K562 (cell line): ENCODE data around the gene RGS7. TPM values are rescaled to one million over a fixed set of nuclear protein-coding genes. Genes with fewer than 3 reads are reported as not detected.
"Not testable (repeated sequence)": the region's sequence is repeated elsewhere in the genome, so short reads cannot be mapped to it uniquely, and the experiment has no call there.

ENCODE experiments used
- ATAC-seq: fragments of 200-7000 bp; cut with Tn5 transposase; 3 replicates; pipeline ENCODE4 v1.9.1; 2020; ENCODE audit warnings: moderate library complexity
- BruUV-seq: library from RNA; stranded (reverse); fragments of 400-500 nt; replicated peaks from 2 replicates; lab custom pipeline; 2021; lab: Mats Ljungman, UMichigan
- CTCF ChIA-PET: fragments of 300-600 bp; formaldehyde crosslinking; extraction: SDS; loops from one replicate; lab custom pipeline; 2021; ENCODE audit warnings: low intra/inter-chr PET ratio; lab: Yijun Ruan, JAX
- POLR2A ChIA-PET: fragments of 300-600, 350-650 bp; sonication (Branson Sonifier 250); formaldehyde crosslinking; extraction: SDS; loops from one replicate; lab custom pipeline; 2021; ENCODE audit warnings: antibody characterized with exemption, inconsistent platforms; lab: Yijun Ruan, JAX
- DNase-seq, 4 experiments: peaks; one replicate each; pipeline versions ENCODE4 v3.0.0 to v3.0.0-alpha.2; 2011 to 2018; ENCODE audit warnings: low spot score in 3 of 4, mixed read lengths in 3 of 4; ENCODE audit errors: extremely low read depth in 1 of 4
- FAIRE-seq: peaks from 2 replicates; lab custom pipeline; 2011; peaks lifted over from hg19 to GRCh38; lab: Jason Lieb, UNC
- H2AFZ ChIP-seq: 2 replicates; pipeline ENCODE4 v1.6.0; 2011; ENCODE audit warnings: low read depth, low read length, control low read depth, inconsistent platforms
- H3K27ac ChIP-seq: fragments of 200-600 bp; 3 replicates; pipeline ENCODE4 v1.8.0; 2011; ENCODE audit warnings: low read depth, mild to moderate bottlenecking, control low read depth, inconsistent platforms, low read length, moderate library complexity, mixed read lengths; ENCODE audit errors: extremely low read depth
- H3K27me3 ChIP-seq, 2 experiments: fragments of 300-600 bp in 1 of 2; 2 replicates in 1 of 2; 3 replicates in 1 of 2; pipeline versions ENCODE4 v1.6.0 to v1.8.0; 2011; ENCODE audit warnings: inconsistent platforms in 2 of 2, low read length in 2 of 2, mild to moderate bottlenecking in 1 of 2, mixed read lengths in 1 of 2, moderate library complexity in 1 of 2; ENCODE audit not compliant: control insufficient read depth in 2 of 2, insufficient read depth in 2 of 2
- H3K36me3 ChIP-seq: fragments of 300-600 bp; 3 replicates; pipeline ENCODE4 v1.8.0; 2011; ENCODE audit warnings: mild to moderate bottlenecking, low read length, inconsistent platforms; ENCODE audit not compliant: control insufficient read depth, insufficient read depth
- H3K4me1 ChIP-seq, 2 experiments: fragments of 200-600 bp in 1 of 2; replicated peaks in 1 of 2; 2 replicates in 1 of 2; 3 replicates in 1 of 2; pipeline versions ENCODE4 v1.5.1 to v1.8.0; 2011; ENCODE audit warnings: inconsistent platforms in 2 of 2, low read length in 2 of 2, mild to moderate bottlenecking in 1 of 2, mixed read lengths in 1 of 2, moderate library complexity in 1 of 2; ENCODE audit not compliant: control insufficient read depth in 2 of 2, insufficient read depth in 2 of 2
- H3K4me2 ChIP-seq: 2 replicates; pipeline ENCODE4 v1.6.1; 2011; ENCODE audit warnings: low read length, control low read depth, inconsistent platforms, mixed read lengths; ENCODE audit not compliant: insufficient read depth
- H3K4me3 ChIP-seq: fragments of 200-600 bp; sonication (generic), shearing (Covaris generic); 2 replicates; pipeline ENCODE4 v1.5.1; 2016; ENCODE audit warnings: control low read depth, inconsistent platforms
- H3K79me2 ChIP-seq: fragments of 200-600 bp; 3 replicates; pipeline ENCODE4 v1.8.0; 2011; ENCODE audit warnings: low read length, inconsistent platforms; ENCODE audit not compliant: control insufficient read depth, insufficient read depth
- H3K9ac ChIP-seq, 2 experiments: 2 replicates each; pipeline versions ENCODE4 v1.6.0 to v1.6.1; 2011; ENCODE audit warnings: low read depth in 2 of 2, low read length in 2 of 2, control low read depth in 1 of 2, inconsistent platforms in 1 of 2, mild to moderate bottlenecking in 1 of 2, mixed read lengths in 1 of 2; ENCODE audit not compliant: insufficient read depth in 1 of 2
- H3K9me1 ChIP-seq: one replicate; pipeline ENCODE4 v1.6.0; 2011; ENCODE audit warnings: inconsistent platforms, mild to moderate bottlenecking, low read length, moderate library complexity; ENCODE audit not compliant: control insufficient read depth, insufficient read depth
- H3K9me3 ChIP-seq: replicated peaks from 2 replicates; pipeline ENCODE4 v1.5.1; 2011; ENCODE audit warnings: low read depth, low read length, inconsistent platforms; ENCODE audit not compliant: control insufficient read depth, insufficient read depth
- H4K20me1 ChIP-seq: replicated peaks from 2 replicates; pipeline ENCODE4 v1.6.1; 2011; ENCODE audit warnings: low read length, inconsistent platforms, mixed read lengths; ENCODE audit not compliant: control insufficient read depth, insufficient read depth
- FOS ChIP-seq: IDR thresholded peaks from 3 replicates; pipeline ENCODE4 v1.6.1; 2011; ENCODE audit not compliant: insufficient read length; ENCODE audit errors: extremely low read depth
- GABPB2 ChIP-seq: fragments of 250-450 bp; sonication (Bioruptor Pico); conservative IDR thresholded peaks from 2 replicates; pipeline ENCODE4 v1.5.1; 2021; ENCODE audit warnings: mild to moderate bottlenecking
- GTF3C2 ChIP-seq: IDR thresholded peaks from 3 replicates; pipeline ENCODE4 v1.6.1; 2011; ENCODE audit warnings: borderline replicate concordance, mild to moderate bottlenecking, moderate library complexity; ENCODE audit not compliant: insufficient read length; ENCODE audit errors: extremely low read depth
- HCFC1 ChIP-seq: IDR thresholded peaks from 2 replicates; pipeline ENCODE4 v1.6.1; 2012; ENCODE audit warnings: low read depth, low read length, improper control_type of control experiment
- MAFG ChIP-seq: fragments of 450-650 bp; conservative IDR thresholded peaks from 2 replicates; pipeline ENCODE4 v1.6.1; 2016; ENCODE audit warnings: missing genetic modification characterization, missing compliant biosample characterization
- MXI1 ChIP-seq: IDR thresholded peaks from 2 replicates; pipeline ENCODE4 v1.6.1; 2011; ENCODE audit warnings: low read depth, mild to moderate bottlenecking, improper control_type of control experiment, low read length
- THRA ChIP-seq: fragments of 450-650 bp; IDR thresholded peaks from 2 replicates; pipeline ENCODE4 v1.6.1; 2017; ENCODE audit warnings: mild to moderate bottlenecking, moderate library complexity
- ZNF76 ChIP-seq: fragments of 250-450 bp; sonication (Bioruptor Pico); IDR thresholded peaks from 2 replicates; pipeline ENCODE4 v1.4.0; 2020; ENCODE audit warnings: mild to moderate bottlenecking, moderate library complexity, borderline replicate concordance
- WGBS: fragments of 100-300 bp; shearing (Covaris generic); methylation state at CpG from one replicate; pipeline ENCODE4 v1.1.6; 2016; ENCODE audit warnings: low coverage, mixed read lengths; ENCODE audit not compliant: insufficient coverage; ENCODE audit errors: missing lambda C conversion rate; 5-methylcytosine and 5-hydroxymethylcytosine counted together
- in situ Hi-C: fragments of 300-500 bp; cut with MboI; formaldehyde crosslinking; loops from 4 replicates; pipeline ENCODE4 v1.15.0; 2018; ENCODE audit warnings: inconsistent platforms, mixed read lengths
- intact Hi-C: fragments of 100-400 bp; cut with micrococcal nuclease; formaldehyde crosslinking; loops from 2 replicates; pipeline ENCODE4 v1.14.2; 2022
- polyA plus RNA-seq, 8 experiments: library from polyadenylated mRNA; depleted of rRNA in 4 of 8; stranded (reverse) in 5 of 8; unstranded in 3 of 8; fragments of >200 nt; fragmentation: Nextera tagmentation in 2 of 8; fragmentation: Illumina TruSeq in 1 of 8; extraction: Ambion mirVana in 2 of 8; extraction: Trizol in 1 of 8; gene quantifications; 2 replicates each; pipeline versions ENCODE4 v1.2.1 to v1.2.3, GENCODE V29; 2011 to 2014; ENCODE audit warnings: inconsistent platforms in 1 of 8, missing spikeins in 1 of 8
- total RNA-seq, 7 experiments: library from RNA; depleted of rRNA in 6 of 7; stranded (reverse); fragments of >200 nt in 6 of 7; fragmentation: Illumina TruSeq in 2 of 7; extraction: Trizol in 2 of 7; gene quantifications; 2 replicates each; pipeline versions ENCODE4 v1.2.1 to v1.2.3, GENCODE V29; 2011 to 2021; ENCODE audit warnings: low replicate concordance in 1 of 7
- TF ChIP-seq, protein P1 (sequence below): IDR thresholded peaks from 2 replicates; pipeline ENCODE4 v1.6.1; 2012; ENCODE audit warnings: low read depth, low read length, improper control_type of control experiment, borderline replicate concordance

The RGS7 gene
- total and polyA plus RNA-seq, 9 of the 15 experiments (the other 6 are each of a cell fraction or from before 2014, with no cell fraction given), result not detected

DNA sequence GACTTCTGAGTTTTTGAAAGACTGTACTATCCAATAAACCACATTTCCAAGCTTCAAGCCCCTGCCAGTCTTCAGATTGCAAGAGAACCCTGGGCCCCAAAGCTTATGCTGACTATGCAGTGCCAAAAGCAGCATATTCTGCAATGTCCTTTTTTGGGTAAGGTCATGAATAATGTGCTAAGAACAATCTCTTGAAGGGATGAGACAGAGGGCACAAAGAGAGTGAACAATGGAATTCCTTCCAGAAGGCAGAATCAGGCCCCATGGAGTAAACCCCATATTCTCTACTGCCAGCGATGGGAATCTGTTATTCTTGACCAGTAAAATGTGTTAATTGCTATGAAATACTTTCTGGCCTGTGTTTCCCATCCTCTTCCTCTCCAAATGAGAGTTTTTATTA, 190.4 kb downstream of the RGS7 start:
- no peak overlapping the region for H3K27ac ChIP-seq
- ATAC-seq (no peak), FAIRE-seq (no peak), DNase-seq (no peak)
- H3K27me3 ChIP-seq, result no peaks in the 10 kb centered on the region
- no TSS peak for BruUV-seq
- H3K9me3 ChIP-seq, result no peaks in the 10 kb centered on the region
- H3K36me3 ChIP-seq, result no peaks in the 10 kb centered on the region
- in situ Hi-C loops, result no loop called here
- H3K9ac ChIP-seq, result no peak overlapping the region
- POLR2A ChIA-PET, result no interaction called here
- H4K20me1 ChIP-seq, result no peaks in the 10 kb centered on the region
- H3K4me3 ChIP-seq, result no peak overlapping the region
- no peaks in the 10 kb centered on the region for H3K4me1 ChIP-seq
- intact Hi-C loops, result no loop called here
- TF ChIP-seq, protein P1, sequence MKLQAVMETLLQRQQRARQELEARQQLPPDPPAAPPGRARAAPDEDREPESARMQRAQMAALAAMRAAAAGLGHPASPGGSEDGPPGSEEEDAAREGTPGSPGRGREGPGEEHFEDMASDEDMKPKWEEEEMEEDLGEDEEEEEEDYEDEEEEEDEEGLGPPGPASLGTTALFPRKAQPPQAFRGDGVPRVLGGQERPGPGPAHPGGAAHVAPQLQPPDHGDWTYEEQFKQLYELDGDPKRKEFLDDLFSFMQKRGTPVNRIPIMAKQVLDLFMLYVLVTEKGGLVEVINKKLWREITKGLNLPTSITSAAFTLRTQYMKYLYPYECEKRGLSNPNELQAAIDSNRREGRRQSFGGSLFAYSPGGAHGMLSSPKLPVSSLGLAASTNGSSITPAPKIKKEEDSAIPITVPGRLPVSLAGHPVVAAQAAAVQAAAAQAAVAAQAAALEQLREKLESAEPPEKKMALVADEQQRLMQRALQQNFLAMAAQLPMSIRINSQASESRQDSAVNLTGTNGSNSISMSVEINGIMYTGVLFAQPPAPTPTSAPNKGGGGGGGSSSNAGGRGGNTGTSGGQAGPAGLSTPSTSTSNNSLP, result no peak
- TF ChIP-seq GABPB2 (CRISPR knock-in tag) (no peak), MAFG (tag) (no peak), MXI1 (no peak), FOS (no peak), HCFC1 (no peak), GTF3C2 (no peak), THRA (no peak), ZNF76 (no peak)
- H3K4me2 ChIP-seq, result no peak overlapping the region
- WGBS, result 0% methylated on average over 1 of the region's 1 CpG
- H2AFZ ChIP-seq, result no peak overlapping the region
- no peaks in the 10 kb centered on the region for H3K79me2 ChIP-seq
- CTCF ChIA-PET, result no interaction called here
- no peaks in the 10 kb centered on the region for H3K9me1 ChIP-seq

DNA sequence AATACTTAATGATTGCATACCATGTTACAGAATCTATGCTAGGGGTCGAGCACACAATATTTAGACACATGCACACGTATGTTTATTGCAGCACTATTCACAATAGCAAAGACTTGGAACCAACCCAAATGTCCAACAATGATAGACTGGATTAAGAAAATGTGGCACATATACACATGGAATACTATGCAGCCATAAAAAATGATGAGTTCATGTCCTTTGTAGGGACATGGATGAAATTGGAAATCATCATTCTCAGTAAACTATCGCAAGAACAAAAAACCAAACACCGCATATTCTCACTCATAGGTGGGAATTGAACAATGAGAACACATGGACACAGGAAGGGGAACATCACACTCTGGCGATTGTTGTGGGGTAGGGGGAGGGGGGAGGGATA, 191.7 kb downstream of the RGS7 start:
- H3K9me3 ChIP-seq, H4K20me1 ChIP-seq, ATAC-seq, in situ Hi-C loops, intact Hi-C loops, FAIRE-seq, H2AFZ ChIP-seq, DNase-seq, H3K79me2 ChIP-seq, CTCF ChIA-PET, H3K36me3 ChIP-seq, H3K27ac ChIP-seq, H3K4me1 ChIP-seq, H3K4me3 ChIP-seq, POLR2A ChIA-PET, H3K9me1 ChIP-seq, BruUV-seq, H3K27me3 ChIP-seq, H3K4me2 ChIP-seq, H3K9ac ChIP-seq: not testable (repeated sequence)
- 0% methylated on average over 2 of the region's 5 CpGs for WGBS
